OCI-M2 (cell line): ENCODE measurements around the gene NOS1AP.
A peak's percentile ranks its signal among the peaks of the same experiment; 100 is the strongest.

Experiments
- DNase-seq: peaks from one replicate; lab custom pipeline; 2025; ENCODE audit not compliant: unreplicated experiment; lab: John Stamatoyannopoulos, UW

NOS1AP gene

GRCh38 chr1:162360237-162360873, 290.9 kb downstream of the NOS1AP start:
- no peak for DNase-seq

DNA sequence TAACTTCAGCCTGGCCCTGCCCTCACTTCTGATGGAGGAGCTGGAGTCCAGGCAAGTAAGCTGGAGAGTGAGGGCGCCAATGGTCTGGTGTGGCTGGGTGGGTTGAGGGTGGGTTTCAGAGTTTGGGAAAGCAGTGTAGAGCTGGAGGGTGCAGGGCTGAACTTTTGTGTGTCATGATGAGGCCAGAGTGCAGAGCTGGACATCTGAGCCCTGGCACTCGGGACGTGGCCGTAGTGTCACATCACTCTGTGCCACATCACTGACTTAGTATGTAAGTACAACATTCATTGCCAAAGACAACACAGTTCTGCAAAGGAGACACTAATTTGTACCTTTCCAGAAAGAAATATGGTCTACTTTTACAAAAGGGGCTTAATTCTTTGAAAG, 291.4 kb downstream of the NOS1AP start:
- no peak for DNase-seq

GRCh38 chr1:162361349-162361748, 291.9 kb downstream of the NOS1AP start:
- DNase-seq = no peak

DNA sequence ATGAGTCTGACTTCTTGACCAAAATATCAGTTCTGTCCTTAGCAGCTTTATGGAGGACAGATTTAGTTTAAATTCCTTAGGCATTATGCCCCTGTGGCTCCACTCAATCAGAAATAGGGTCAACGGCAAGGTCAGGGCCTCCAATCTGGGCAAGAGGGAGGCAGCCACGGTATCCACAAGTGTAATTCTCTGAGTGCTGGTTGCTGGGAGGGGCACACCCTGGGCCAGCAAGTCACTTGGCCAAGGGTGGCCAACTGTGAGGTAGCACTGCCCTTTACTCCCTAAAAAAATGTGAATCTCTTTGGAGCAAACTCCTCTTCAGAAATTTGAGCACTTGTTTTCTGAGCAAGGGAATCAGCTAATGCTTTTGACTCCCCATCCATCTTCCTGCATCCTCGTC, 294.3 kb downstream of the NOS1AP start:
- no peak for DNase-seq

- DNase-seq = no peak
Measured at GRCh38 chr1:162364498-162364897, 295.0 kb downstream of the NOS1AP start.

- no peak for DNase-seq
Measured at GRCh38 chr1:162365284-162366020, 296.0 kb downstream of the NOS1AP start.

DNA sequence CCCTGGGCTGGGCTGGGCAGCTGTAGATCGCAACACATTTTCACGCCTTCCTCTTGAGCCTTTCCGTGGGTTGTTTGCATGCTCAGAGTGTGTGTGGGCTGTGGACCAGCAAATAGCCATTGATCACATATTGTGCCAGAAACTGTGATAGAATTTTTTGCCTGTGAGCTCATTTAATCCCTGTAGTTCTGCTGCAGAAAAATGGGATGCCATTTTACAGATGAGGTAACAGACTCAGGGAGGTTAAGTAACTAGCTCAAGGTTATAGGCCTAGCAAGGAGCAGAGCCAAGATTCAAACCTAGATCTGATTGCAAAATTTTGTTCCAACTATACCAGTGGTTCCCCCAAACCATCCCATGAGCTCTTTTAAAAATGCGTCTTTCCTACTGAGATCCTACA, 296.7 kb downstream of the NOS1AP start:
- no peak for DNase-seq

GRCh38 chr1:162366671-162367070, 297.2 kb downstream of the NOS1AP start:
- no peak for DNase-seq

DNA sequence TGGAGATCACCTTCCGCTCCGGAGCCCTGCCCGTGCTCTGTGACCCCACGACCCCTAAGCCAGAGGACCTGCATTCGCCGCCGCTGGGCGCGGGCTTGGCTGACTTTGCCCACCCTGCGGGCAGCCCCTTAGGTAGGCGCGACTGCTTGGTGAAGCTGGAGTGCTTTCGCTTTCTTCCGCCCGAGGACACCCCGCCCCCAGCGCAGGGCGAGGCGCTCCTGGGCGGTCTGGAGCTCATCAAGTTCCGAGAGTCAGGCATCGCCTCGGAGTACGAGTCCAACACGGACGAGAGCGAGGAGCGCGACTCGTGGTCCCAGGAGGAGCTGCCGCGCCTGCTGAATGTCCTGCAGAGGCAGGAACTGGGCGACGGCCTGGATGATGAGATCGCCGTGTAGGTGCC, 297.6 kb downstream of the NOS1AP start:
- DNase-seq = no peak

- no peak for DNase-seq
Measured at GRCh38 chr1:162367772-162368171, 298.3 kb downstream of the NOS1AP start.

DNA sequence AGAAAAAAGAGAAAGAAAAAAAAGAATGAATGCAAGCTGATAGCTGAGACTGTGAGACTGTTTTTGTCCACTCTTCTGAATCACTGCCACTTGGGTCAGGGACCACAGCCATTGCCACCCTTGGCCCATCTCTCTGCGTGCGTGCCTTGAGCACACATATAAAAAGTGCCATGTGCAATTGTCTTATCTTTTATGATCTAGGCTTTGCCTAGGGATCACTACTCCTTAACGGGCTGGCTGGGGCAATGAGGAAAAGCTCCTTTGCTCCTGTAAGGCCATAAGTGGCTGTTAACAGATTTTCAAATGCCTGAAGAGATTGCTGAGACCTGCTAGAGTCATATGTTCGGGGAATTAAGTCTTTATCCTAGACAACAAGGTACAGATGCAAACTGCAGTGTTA, 299.0 kb downstream of the NOS1AP start:
- no peak for DNase-seq

DNA sequence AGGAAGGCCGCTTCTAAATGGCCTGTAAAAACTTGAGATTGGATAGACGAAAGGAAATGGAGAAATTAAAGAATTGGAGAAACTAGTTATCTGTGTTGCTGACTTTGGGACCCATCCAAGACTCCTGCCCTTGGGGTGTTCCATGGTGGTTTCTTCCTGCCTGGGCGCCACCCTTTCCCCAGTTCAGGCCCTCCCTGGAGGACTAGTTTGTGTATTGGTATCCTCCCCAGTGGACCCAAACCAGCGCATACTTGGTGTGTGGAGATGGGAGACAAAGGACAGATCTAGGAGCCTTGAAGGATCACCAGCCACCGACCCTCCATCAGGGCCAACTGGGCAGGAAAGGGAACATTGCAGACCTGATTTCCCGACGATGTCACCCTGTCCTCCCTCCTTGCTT, 300.1 kb downstream of the NOS1AP start:
- no peak for DNase-seq

- no peak for DNase-seq
Measured at GRCh38 chr1:162370161-162370560, 300.7 kb downstream of the NOS1AP start.

- no peak for DNase-seq
Measured at GRCh38 chr1:162370721-162371120, 301.2 kb downstream of the NOS1AP start.

DNA sequence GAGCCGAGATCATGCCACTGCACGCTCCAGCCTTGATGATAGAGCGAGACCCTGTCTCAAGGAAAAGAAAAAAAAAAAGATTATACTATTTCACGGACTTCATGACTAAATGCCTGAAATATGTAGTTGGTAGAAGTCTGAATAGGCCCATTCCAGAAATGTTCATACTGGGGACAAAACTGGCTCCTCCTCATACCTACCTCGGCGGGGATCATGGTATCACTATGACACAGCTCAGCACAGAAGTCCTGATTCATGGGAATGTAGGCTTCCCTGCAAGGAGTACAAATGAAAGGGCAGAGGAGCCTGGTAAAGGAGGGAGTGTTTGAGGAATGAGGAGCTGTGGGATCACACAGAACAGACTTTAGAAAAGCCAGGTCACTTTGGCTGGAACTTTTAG, 302.1 kb downstream of the NOS1AP start:
- DNase-seq = no peak

DNA sequence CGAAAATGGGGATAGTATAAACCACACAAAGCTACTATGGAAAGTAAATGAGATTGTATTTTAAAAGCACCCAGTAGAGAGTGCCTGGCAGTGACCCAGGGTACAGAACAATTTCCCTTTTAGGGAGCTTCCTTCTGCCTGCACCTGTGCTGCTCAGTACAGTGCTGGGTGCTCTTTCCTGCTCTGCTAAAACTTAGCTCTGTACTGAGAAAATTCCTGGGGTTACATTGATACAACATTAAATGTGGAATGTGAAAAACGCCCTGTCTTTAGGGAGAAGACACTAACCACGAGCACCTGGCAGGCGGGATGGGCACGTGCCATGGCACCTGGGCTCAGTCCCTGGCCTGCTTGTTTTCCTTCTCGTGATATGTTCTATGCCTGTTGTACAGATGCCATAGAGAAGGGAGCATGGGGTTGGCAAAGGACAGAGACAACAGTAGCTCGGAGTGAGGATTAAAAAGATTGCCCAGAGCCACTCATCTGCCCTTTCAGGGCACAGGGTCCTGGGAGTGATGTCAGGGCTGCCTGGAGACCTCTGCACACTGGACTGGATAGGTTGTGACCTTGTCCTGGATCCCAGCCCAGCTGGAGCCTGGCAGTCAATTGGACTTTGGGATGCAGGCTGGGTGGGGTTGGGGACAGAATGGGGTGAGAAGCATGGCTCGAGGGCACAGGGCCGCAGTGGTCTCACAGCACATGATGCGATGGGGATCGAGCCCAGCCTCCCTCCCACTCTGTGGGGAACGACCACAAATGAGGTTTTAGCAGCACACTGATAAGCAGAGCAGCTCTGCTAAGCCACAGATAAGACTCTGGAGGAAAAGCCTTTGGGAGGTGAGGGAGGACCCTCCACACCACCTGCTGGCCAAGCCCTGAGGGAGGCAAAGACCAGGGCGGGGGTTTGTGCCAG, 302.9 kb downstream of the NOS1AP start:
- peak; percentile 41 for DNase-seq

DNA sequence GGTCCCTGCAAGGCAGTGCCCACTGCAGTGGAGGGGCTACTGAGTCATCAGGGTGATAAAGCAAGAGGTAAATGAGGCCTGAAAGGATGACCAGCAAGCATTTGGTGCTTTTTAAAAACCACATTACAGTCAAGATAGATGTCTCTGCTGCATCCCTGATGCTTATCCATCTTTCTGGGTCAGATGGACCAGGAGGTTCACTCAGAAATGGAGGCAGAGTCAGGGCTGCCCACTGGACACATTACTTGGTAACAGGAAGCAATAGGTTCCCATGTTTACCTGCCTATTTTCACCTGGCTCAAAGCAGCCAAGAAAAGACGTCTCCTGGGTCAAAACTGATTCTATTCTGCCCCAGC, 303.6 kb downstream of the NOS1AP start:
- DNase-seq = no peak

- no peak for DNase-seq
Measured at GRCh38 chr1:162373541-162374260, 304.2 kb downstream of the NOS1AP start.

- no peak for DNase-seq
Measured at GRCh38 chr1:162374406-162374805, 304.9 kb downstream of the NOS1AP start.

DNA sequence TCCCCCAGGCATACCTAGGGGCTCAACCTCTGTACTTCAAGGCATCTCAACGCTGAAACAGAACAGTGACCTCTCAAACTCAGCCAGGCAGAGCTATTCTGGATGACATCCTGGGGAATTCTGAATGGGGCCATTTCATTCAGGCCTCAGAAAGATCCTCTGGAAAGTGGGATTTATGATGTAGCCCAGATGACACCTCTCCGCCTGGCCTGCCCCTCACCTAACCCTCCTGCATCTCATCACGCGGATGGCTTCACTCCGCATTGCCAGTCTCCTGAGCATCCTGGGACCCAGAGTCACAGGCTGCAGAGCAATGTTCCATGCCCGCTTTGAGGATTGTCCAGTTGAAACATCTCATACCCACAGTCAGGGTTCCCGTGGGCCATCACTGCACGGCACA, 306.0 kb downstream of the NOS1AP start:
- DNase-seq = no peak

GRCh38 chr1:162376691-162377090, 307.2 kb downstream of the NOS1AP start, which contains the start of gene SPATA46:
TSS of gene SPATA46 (minus strand) at chr1:162376854. CDS start at chr1:162376790, 64 bp downstream.
- DNase-seq = no peak
